Neutrophil (primary cell): ENCODE results near the gene C12orf60.
A peak's percentile ranks its signal among the peaks of the same experiment; 100 is the strongest.

Source experiments
- H3K27ac ChIP-seq: fragments of 200-600 bp; sonication (generic); 2 replicates; pipeline ENCODE4 v1.5.1; 2016; ENCODE audit warnings: mild to moderate bottlenecking, moderate library complexity
- H3K27me3 ChIP-seq: fragments of 200-600 bp; sonication (generic); 2 replicates; pipeline ENCODE4 v1.6.0; 2016; ENCODE audit warnings: mild to moderate bottlenecking
- H3K36me3 ChIP-seq: fragments of 200-600 bp; sonication (generic); 2 replicates; pipeline ENCODE4 v1.5.1; 2017
- H3K4me1 ChIP-seq, 2 experiments: fragments of 200-600 bp in 1 of 2; sonication (generic) in 1 of 2; 1 replicate in 1 of 2; 2 replicates in 1 of 2; pipeline versions ENCODE4 v1.5.1 to v1.6.1; 2013 to 2016; ENCODE audit warnings: low read depth in 1 of 2, low read length in 1 of 2, mild to moderate bottlenecking in 1 of 2, moderate library complexity in 1 of 2; ENCODE audit not compliant: control insufficient read depth in 1 of 2, insufficient read depth in 1 of 2
- H3K4me3 ChIP-seq, 2 experiments: fragments of 200-600 bp in 1 of 2; sonication (generic) in 1 of 2; 1 replicate in 1 of 2; 2 replicates in 1 of 2; pipeline ENCODE4 v1.5.1; 2013 to 2016; ENCODE audit warnings: low read depth in 1 of 2, low read length in 1 of 2, mild to moderate bottlenecking in 1 of 2, moderate library complexity in 1 of 2
- H3K9me3 ChIP-seq: fragments of 200-600 bp; sonication (generic); 2 replicates; pipeline ENCODE4 v1.5.1; 2016
- CTCF ChIP-seq: fragments of 200-600 bp; sonication (generic); IDR thresholded peaks from 2 replicates; pipeline ENCODE4 v1.5.1; 2016; ENCODE audit warnings: antibody characterized with exemption

The C12orf60 gene

GRCh38 chr12:14802247-14802646, 1.2 kb upstream of the C12orf60 start:
- Histone ChIP-seq H3K36me3 (peaks cover 23% of the 10 kb centered on the region), H3K4me3 (peak overlapping the region; percentile 82 to 83), H3K9me3 (no peaks in the 10 kb centered on the region), H3K27me3 (peaks cover 6% of the 10 kb centered on the region), H3K4me1 (peaks cover 21 to 26% of the 10 kb centered on the region in 2 experiments), H3K27ac (peak overlapping the region; percentile 86)
- no peak for TF ChIP-seq CTCF

- Histone ChIP-seq H3K27ac (peak overlapping the region; percentile 86), H3K9me3 (no peaks in the 10 kb centered on the region), H3K4me3 (peak overlapping the region; percentile 82 to 83), H3K36me3 (peaks cover 19% of the 10 kb centered on the region), H3K4me1 (peaks cover 21 to 26% of the 10 kb centered on the region in 2 experiments), H3K27me3 (peaks cover 6% of the 10 kb centered on the region)
- no peak for TF ChIP-seq CTCF
These were observed 804 bp upstream of the C12orf60 start for GRCh38 chr12:14802721-14803010.

GRCh38 chr12:14803830-14804160, 325 bp downstream of the C12orf60 start:
- Histone ChIP-seq H3K27ac (peak overlapping the region; percentile 86), H3K36me3 (peaks cover 8% of the 10 kb centered on the region), H3K4me1 (peaks cover 21 to 26% of the 10 kb centered on the region in 2 experiments), H3K4me3 (peak overlapping the region; percentile 82 to 83), H3K9me3 (no peaks in the 10 kb centered on the region), H3K27me3 (peaks cover 6% of the 10 kb centered on the region)
- TF ChIP-seq CTCF = no peak

- H3K4me3 ChIP-seq = no peak overlapping the region
These were observed 6.9 kb downstream of the C12orf60 start for GRCh38 chr12:14810167-14810952.

GRCh38 chr12:14810953-14811483, 7.5 kb downstream of the C12orf60 start:
- no peak overlapping the region for H3K4me3 ChIP-seq
- TF ChIP-seq CTCF = no peak
- peaks cover 33% of the 10 kb centered on the region for H3K27me3 ChIP-seq
- H3K27ac ChIP-seq = no peak overlapping the region
- H3K9me3 ChIP-seq = no peaks in the 10 kb centered on the region
- no peaks in the 10 kb centered on the region for H3K36me3 ChIP-seq
- H3K4me1 ChIP-seq = no peaks in the 10 kb centered on the region

More at GRCh38 chr12:14810167-14810952, 6.9 kb downstream of the C12orf60 start:
- peaks cover 27% of the 10 kb centered on the region for H3K27me3 ChIP-seq
- H3K36me3 ChIP-seq = no peaks in the 10 kb centered on the region
- no peak overlapping the region for H3K27ac ChIP-seq
- H3K4me1 ChIP-seq = peaks cover 0 to 1% of the 10 kb centered on the region in 2 experiments
- H3K9me3 ChIP-seq = no peaks in the 10 kb centered on the region
- TF ChIP-seq CTCF = no peak
